DLD1 (cell line): ENCODE results near the gene DDX1.
"Not testable (repeated sequence)": the region's sequence is repeated elsewhere in the genome, so short reads cannot be mapped to it uniquely, and the experiment has no call there.

ENCODE experiments used
- in situ Hi-C: cut with HindIII; loops from 2 replicates; pipeline ENCODE4 v1.10.0; 2017; ENCODE audit warnings: low sequenced_read_pairs

Gene DDX1

DNA sequence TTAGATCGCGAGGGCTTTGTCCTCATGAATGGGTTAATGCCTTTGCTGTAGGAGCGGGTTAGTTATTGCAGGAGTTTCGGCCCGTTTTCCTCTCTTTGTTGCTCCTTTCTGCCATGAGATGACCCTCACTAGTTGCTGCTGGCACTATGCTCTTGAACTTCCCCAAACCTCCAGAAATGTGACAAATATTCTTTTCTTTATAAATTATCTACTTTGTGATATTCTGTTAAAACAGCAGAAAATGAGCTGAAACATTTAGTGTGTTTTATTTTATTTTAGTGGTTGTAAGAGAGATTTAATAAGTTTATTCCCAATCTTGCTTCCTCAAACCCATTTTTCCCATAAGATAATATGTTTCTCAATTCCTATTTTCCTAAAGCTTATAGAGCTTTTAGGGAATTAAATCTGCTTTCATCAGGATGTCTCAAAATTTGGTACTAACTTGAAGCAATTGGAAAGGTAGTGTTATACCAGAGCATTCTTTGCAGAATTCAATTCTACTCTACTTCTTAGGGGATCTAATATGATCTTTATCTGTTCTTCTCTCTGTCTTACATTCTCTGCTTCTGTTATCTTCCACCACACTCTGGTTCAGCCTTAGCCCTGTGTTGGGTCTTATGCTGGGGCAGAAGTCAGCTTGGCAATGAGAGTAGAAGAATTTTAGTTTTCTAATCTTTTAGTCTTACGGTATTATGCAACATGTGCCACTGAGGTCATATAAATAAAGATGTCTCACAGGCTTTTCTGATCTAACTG lies 23.1 kb downstream of the DDX1 start:
- in situ Hi-C loops, result no loop called here

DNA sequence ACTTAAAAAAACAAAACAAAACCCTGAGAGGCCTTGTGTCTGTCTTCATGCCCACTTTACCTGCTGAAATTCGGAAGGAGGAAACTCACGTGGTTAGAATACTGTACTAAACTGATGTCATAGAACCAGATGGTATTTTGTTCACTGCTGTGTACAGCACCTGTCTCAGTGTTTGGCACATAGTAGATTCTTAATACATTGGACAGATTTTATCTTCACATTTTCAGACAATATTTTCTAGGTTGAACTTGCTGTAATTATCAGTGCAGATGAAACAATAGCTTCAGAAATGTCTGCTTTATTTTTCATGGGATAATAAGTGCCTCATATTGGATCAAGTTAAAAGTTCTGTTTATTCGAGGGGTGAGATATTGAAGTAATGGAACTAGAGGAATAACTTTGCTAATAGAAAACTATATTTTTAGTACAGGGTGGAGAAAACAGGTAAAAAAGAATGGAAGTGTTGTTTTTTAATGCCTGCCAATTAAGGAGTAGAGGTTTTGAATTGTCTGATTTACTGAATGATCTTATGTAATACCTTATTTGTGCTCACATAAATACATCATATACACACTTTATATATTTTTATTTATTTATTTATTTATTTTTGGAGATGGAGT lies 23.7 kb downstream of the DDX1 start:
- in situ Hi-C loops, result no loop called here

DNA sequence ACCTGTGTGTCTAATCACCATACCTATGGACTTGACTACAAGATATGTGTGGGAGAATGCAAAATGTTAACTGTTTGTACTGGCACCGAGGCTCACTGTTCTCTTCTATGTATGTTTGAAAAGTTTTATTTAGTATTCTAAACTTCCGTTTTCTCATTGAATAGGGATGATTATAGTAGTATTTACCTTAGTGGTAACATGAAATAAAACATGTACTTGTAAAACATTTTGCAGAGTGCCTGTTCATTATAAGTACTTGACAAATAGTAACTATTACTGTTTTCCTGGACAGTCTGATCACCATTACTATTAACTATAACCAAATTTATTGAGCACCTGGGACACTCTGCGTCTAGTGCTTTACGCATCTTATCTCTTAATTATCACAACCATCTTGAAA lies 24.8 kb downstream of the DDX1 start:
- in situ Hi-C loops, result no loop called here

DNA sequence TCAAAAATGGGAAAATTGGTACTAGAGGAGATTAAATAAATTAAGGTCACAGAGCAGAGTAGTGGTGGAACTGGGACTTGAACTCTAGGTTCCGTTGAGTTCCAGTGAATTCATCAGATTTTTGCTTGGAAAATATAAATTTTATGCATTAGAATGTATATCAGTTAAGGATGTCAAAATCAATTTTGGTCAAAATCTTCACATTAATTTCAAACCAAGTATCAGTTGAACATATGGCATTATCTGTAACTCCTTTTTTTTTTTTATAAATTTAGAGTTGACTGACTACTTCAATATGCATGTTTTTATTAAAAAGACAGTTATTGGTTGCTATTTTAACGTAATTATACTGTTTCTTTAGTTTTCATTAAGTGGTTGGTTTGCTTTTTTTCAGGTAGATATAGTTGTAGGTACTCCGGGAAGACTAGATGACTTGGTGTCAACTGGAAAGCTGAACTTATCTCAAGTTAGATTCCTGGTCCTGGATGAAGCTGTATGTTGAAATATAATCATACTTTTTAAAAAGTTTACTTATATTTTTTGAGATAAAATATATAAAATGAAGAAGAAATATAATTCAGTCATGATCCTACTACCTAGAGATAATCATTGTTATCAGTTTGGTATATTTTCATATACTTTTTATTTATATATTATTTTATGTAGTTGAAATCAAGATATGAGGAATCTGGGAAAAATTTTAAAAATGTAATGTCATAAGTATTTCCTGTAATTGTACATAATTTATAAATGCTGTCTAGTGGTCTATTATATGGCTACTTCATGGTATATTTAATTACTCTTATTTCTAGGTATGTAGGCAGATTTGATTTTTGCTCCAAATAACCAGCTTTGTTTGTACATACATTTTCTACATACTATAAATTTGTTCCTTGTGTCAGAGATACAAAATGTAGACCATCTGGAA lies 25.4 kb downstream of the DDX1 start:
- in situ Hi-C loops, result no loop called here

DNA sequence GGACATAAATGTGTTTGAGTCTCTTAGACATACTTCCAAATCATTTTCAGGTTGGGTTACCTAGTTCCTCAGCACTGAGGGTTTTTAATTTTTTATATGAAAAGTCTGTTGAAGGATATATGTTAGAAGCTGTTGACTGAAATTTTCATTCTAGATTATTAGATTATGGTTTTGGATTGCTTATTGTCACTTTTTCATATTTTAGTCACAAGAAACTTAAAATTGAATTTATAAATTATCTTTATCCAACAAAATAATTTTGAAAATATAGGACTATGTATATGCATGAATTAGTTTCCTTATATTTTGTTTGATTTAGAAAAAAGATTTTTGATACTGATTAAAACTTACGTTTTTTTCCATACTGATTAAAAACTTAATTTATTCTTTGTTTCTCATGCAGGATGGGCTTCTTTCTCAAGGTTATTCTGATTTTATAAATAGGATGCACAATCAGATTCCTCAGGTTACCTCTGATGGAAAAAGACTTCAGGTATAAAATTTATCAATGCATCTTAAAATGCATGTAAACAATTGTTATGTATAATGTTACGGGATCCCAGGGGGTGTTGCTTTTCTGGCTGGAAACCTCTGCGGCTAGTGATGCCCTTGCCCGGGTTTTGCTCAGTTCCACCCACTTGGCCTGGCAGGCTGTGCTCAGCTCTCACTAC lies 26.2 kb downstream of the DDX1 start:
- in situ Hi-C loops, result no loop called here

DNA sequence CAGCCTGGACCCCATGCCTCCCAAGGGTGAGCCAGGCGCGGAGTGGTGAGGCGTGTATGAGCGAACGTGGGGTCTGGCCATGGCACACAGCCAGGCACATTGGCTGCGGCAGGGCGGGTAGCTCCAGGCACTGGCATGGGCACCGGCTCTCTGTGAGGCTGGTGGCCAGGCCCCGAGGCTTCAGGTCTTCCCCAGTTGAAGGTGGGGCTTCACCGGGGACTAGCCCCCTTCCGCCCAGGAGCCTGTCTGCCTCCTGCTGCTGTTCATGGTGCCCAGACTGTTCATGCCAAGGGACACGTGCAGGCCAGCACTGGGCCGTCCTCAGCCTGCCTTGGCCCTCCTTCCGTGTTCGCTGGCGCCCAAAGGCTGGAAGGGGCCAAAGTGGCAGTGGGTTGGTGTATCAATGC lies 26.8 kb downstream of the DDX1 start:
- in situ Hi-C loops, result no loop called here

DNA sequence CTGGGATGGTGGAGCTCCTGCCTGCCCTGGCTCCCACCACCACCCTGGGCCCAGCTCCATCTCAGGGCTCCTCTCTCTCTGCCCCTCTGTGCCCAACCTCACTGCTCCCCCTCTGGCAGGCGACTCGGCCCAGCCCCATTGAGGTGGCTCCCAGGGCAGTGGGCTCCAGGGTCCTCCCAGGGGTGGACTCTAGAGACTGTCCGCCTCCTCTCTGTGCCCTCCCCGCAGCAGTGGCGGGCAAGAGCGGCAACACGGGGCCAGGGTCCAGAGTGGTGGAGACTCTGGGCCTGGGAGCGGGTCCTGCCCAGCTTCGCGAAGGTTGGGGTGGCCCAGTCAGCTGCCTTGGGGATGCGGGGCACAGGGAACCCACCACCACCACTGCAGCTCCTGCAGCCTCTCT lies 27.4 kb downstream of the DDX1 start:
- in situ Hi-C loops, result no loop called here

DNA sequence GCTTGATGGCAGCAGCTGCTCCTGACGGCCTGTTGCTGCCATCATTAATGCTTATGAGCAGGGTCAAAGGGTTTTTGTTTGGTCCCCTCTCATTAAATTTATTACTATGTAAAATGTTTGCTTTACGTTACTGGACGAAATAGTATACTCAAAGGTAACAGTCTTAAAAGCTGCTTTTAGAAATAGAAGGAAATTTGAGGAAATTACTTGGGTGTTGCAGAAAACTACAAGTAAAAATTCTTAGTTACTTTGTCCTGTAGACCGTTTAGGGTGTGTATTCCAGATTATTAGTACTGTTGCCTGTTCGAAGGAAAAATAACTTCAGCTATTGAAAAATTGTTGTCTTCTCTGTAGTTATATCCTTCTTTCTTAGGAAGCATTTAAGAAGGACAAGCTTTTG lies 27.8 kb downstream of the DDX1 start:
- in situ Hi-C loops, result no loop called here

DNA sequence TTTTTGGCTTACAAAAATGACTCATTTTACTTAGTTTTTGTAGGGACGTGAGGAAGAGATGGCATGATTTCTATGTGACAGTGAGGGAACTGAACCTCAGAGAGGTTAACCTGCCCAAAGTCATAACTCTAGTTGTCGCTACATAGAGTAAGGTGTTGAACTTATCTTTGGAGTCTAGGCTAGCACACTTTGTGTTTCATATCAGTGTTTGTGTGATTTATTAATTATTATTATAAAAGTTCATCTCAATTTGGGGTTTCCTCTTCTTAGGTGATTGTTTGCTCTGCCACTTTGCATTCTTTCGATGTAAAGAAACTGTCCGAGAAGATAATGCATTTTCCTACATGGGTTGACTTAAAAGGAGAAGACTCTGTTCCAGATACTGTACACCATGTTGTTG lies 28.3 kb downstream of the DDX1 start:
- in situ Hi-C loops, result no loop called here

DNA sequence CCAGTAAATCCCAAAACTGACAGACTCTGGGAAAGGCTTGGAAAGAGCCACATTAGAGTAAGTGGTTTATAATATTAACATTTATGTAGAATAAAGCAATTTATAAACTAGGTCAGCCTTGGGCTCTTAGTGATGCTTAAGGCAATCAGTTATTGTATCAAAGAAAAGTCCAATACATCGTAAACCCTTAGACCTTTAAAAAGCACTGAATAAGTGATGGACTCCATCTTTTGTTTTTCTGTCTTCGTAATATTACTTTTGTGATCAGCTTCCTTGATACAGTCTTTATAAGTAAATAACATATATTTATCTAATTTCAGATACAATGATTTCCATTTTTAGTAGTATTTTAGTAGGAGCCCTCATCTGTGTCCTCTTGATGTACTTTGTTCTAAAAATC lies 28.7 kb downstream of the DDX1 start:
- in situ Hi-C loops, result no loop called here

DNA sequence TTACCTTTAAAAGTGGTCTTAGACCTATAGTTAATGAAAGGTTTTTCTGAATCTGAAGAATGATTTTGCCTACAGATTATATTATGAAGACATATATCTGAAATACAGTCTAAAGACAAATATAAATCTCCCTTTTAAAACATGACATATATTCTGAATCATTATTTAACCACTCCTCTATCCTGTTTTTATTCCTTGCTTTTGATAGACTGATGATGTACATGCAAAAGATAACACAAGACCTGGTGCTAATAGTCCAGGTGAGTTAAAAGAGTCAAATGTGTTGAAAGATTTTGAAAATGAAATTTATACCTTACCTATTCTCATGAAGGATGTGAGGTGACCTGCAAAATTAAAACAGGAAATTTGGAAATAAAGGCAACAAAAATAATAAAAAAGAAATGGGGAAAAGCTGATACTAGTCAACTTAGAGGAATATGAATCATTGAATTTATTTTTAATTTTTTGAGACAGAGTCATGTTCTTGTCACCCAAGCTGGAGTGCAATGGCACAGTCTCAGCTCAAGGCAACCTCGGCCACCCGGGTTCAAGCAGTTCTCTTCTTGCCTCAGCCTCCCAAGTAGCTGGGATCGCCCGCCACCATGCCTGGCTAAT lies 29.3 kb downstream of the DDX1 start:
- in situ Hi-C loops, result no loop called here

DNA sequence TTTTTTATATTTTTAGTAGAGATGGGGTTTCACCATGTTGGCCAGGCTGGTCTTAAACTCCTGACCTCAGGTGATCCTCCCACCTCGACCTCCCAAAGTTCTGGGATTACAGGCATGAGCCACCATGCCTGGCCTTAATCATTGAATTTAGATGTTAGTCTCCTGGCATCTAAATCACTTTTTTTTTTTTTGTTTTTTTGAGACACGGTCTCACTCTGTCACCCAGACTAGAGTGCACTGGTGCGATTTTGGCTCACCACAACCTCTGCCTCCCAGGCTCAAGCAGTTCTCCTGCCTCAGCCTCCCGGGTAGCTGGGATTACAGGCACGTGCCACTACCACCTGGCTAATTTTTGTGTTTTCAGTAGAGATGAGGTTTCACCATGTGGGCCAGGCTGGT lies 29.8 kb downstream of the DDX1 start:
- in situ Hi-C loops, result not testable (repeated sequence)

DNA sequence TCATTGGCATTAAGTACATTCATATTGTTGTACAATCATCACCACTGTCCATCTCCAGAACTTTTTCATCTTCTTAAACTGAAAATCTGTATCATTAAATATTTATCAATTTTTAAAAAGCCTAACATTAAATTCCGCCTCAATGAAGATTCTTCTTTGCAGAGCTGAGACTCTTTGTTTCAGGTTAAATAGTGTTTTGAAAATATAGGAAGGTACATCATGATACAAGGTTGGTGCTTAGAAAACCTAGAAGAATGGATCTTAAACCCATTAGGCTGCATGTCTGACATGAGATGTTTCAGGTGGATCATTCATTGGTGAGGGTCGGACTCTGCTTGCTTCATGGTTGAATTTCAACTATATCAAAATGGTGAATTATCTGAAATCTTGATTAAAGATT lies 30.5 kb downstream of the DDX1 start:
- in situ Hi-C loops, result no loop called here

DNA sequence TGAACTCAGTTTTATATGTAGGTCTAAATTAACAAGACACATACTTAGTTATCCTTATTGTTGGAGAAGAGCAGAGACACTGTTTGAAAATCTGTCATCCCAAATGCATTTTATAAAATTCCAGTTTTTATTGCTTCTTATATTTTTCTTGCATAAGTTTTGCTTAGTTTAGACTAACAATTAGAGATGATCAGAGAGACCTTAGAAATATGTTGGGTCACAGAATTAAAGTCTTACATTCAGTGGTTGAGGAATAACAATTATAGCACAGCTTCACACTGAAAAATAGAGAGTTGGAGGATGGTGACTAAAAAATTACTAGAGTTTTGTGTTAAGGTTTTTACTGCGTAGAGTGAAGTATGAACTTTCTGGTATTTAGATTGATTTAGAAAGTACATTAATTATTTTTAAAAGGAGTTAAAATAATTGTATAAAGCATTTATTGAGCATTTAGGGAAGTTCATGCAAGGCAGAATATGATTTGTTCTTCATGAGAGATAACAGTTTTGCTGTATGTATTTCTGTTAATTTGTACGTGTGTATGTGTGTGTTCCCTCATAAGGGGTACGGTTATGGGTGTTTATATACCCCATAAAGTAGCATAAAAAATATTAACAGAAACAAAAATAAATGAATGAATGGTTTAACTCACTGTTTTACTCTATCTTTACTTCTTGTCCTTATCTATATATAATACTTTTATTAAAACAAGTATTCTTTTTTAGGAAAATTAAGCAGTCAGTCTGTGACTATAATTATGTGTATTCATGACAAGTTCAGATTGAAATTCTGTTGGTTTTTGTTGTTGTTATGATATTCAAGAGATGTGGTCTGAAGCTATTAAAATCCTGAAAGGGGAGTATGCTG lies 31.2 kb downstream of the DDX1 start:
- in situ Hi-C loops, result no loop called here

DNA sequence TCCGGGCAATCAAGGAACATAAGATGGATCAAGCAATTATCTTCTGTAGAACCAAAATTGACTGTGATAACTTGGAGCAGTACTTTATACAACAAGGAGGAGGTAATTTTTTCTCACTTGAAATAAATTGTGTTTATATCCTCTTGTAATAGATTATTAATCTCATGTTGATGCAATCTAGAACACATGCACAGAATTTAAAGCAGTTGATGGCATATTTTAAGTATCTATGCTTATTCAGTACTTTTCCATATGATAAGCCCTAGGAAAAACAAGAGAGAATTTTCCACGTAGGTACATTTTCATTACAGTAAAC lies 31.8 kb downstream of the DDX1 start:
- in situ Hi-C loops, result no loop called here

DNA sequence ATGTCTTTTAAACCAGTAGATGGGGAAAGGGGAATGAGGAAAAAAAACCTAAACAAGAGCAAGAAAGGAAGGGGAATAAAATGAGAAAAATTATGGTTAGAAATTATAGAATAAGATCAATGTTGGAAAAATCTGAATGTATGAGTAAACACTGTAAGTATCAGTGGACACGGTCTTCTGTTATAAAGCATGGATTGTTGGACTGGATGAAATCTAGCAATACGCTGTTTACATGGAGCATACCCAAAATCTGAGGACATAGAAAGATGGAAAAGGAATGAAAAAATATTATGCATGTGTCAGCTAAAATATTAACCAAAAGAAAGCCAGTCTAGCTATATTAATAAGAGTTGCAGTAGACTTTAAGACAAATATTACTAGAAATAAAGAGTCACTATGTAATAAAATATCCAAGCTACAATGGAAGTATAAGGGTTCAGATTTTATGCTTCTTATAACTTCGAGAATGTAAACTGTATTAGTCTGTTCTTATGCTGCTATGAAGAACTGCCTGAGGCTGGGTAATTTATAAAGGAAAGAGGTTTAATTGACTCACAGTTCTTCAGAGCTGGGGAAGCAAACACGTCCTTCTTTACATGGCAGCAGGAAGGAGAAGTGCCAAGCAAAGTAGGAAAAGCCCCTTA lies 32.4 kb downstream of the DDX1 start:
- in situ Hi-C loops, result no loop called here

DNA sequence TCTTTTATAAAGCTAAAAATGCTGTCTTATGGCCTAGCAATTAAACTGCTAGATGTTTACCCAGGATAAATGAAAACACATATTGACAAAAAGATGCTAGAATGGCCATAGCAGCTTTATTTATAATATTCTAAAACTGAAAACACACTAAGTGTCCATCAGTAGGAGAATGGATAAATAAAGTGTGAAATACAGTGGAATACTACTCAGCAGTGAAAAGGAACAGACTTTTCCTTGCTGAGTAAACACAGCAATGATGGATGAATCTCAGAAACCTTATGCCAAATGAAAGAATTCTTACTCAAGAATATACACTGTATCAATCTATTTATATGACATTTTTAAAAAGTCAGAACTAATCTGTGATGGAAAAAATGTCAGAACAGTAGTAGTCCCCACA lies 33.2 kb downstream of the DDX1 start:
- in situ Hi-C loops, result loop anchor here (25.0 kb wide), 1 partner anchor 862 kb away; no protein-coding TSS in a partner anchor

DNA sequence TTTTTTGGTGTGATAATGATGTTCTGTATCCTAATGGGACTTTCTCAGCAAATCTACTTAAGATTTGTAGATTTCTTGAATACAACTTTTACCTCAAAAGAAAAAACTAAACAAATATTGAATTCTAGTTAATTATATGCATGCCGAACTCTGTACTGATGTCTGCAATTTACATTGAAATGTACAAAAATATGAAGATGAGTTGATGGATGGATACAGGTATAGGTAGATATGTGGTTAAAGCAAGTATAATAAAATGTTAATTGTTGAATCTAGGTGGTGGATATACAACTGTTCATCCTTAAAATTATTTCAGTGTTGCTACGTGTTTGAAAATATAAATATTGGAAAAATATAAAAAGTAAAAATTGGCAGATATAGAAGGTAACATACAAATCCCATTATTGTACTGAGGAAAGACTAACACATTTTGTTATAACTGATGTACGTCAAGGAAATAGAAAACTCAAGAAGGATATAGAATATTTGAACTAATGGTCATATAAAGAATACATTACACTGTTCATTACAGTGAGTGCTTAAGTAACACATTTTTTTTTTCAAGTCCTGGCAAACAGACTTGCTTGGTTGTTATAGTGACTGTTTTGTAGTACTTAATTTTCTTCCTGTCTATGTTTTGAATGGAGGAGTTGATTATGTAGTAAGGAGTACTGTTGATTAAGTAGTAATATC lies 33.8 kb downstream of the DDX1 start:
- in situ Hi-C loops, result loop anchor here (25.0 kb wide), 1 partner anchor 862 kb away; no protein-coding TSS in a partner anchor

DNA sequence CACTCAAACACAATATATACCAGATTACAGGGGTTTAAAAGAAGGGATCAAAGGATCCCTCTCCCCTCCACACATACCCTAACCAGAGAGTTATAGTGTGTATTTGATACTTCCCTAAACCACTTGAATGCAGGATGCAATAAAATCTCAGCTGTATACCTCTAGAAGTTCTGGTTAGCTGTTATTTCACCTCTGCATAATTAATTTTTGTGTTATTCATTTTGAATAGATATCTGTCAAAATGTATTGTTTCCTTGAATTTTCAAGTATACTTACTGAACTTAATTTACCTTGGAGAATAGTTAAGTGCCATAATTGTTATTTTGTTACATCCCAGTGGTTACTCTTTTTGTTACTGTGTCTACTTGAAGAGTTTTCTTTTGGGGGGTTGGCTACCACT lies 34.5 kb downstream of the DDX1 start:
- in situ Hi-C loops, result loop anchor here (25.0 kb wide), 1 partner anchor 861 kb away; no protein-coding TSS in a partner anchor
